HCT116 (cell line): ENCODE measurements around the gene RASL10A. TPM values are rescaled to one million over a fixed set of nuclear protein-coding genes. Genes with fewer than 3 reads are reported as not detected.

Experiments
- ATAC-seq: fragments of 200-7000 bp; cut with Tn5 transposase; 2 replicates; pipeline ENCODE4 v1.9.1; 2020; ENCODE audit warnings: mild to moderate bottlenecking, moderate library complexity
- BruUV-seq: library from RNA; stranded (reverse); fragments of 400-500 nt; replicated peaks from 2 replicates; lab custom pipeline; 2021; lab: Mats Ljungman, UMichigan
- CTCF ChIA-PET: fragments of 300-600 bp; sonication (Branson Sonifier 250); formaldehyde crosslinking; loops from one replicate; lab custom pipeline; 2021; ENCODE audit warnings: antibody characterized with exemption; lab: Charles Lee
- POLR2A ChIA-PET: fragments of 300-600, 350-600 bp; sonication (Branson Sonifier 250); formaldehyde crosslinking; loops from one replicate; lab custom pipeline; 2021; ENCODE audit warnings: antibody characterized with exemption; lab: Charles Lee
- RAD21 ChIA-PET, 2 experiments: fragments of 300-600 bp; sonication (Branson Sonifier 250); formaldehyde crosslinking; loops; one replicate each; lab custom pipeline; 2023; ENCODE audit warnings: low total read pairs in 2 of 2; ENCODE audit not compliant: uncharacterized antibody in 2 of 2, unreplicated experiment in 2 of 2, low non-redundant PET in 1 of 2; lab: Charles Lee
- DNase-seq: peaks from one replicate; pipeline ENCODE4 v3.0.0-alpha.2; 2010; ENCODE audit warnings: low read depth, low spot score
- H2AFZ ChIP-seq: fragments of 200-600 bp; shearing (Covaris generic), sonication (generic); 2 replicates; pipeline ENCODE4 v1.6.1; 2017; ENCODE audit warnings: low read depth, mixed run types, mixed read lengths, antibody characterized with exemption, low read length; ENCODE audit not compliant: poor library complexity, severe bottlenecking
- H3K27ac ChIP-seq: 2 replicates; pipeline ENCODE4 v1.5.1; 2012; ENCODE audit warnings: low read depth, low read length
- H3K27me3 ChIP-seq: fragments of 200-600 bp; sonication (generic); 2 replicates; pipeline ENCODE4 v1.6.1; 2016; ENCODE audit warnings: mixed run types, low read length, mixed read lengths; ENCODE audit not compliant: insufficient read depth
- H3K36me3 ChIP-seq, 2 experiments: fragments of 200-500 bp in 1 of 2; fragments of 200-600 bp in 1 of 2; sonication (Bioruptor generic) in 1 of 2; sonication (generic) in 1 of 2; 2 replicates each; pipeline versions ENCODE4 v1.5.1 to v1.6.1; 2014 to 2016; ENCODE audit warnings: low read length in 2 of 2, inconsistent platforms in 1 of 2, mixed read lengths in 1 of 2, mixed run types in 1 of 2; ENCODE audit not compliant: insufficient read depth in 2 of 2, control insufficient read depth in 1 of 2
- H3K4me1 ChIP-seq, 2 experiments: fragments of 200-600 bp in 1 of 2; sonication (generic) in 1 of 2; 2 replicates each; pipeline versions ENCODE4 v1.5.1 to v1.6.1; 2012 to 2017; ENCODE audit warnings: low read length in 2 of 2, inconsistent platforms in 1 of 2, mild to moderate bottlenecking in 1 of 2, mixed read lengths in 1 of 2, mixed run types in 1 of 2, moderate library complexity in 1 of 2; ENCODE audit not compliant: insufficient read depth in 2 of 2, control insufficient read depth in 1 of 2
- H3K4me2 ChIP-seq: fragments of 200-600 bp; sonication (generic); 2 replicates; pipeline ENCODE4 v1.6.1; 2017; ENCODE audit warnings: mixed run types, low read length, mixed read lengths
- H3K4me3 ChIP-seq, 2 experiments: fragments of 200-600 bp in 1 of 2; sonication (generic) in 1 of 2; replicated peaks in 1 of 2; 2 replicates each; pipeline ENCODE4 v1.5.1; 2011 to 2016; ENCODE audit warnings: low read length in 2 of 2, control low read depth in 1 of 2, low read depth in 1 of 2, mild to moderate bottlenecking in 1 of 2, mixed read lengths in 1 of 2, mixed run types in 1 of 2
- H3K79me2 ChIP-seq: fragments of 200-600 bp; sonication (generic); 2 replicates; pipeline ENCODE4 v1.6.1; 2017; ENCODE audit warnings: mild to moderate bottlenecking, mixed run types, low read length, moderate library complexity, mixed read lengths; ENCODE audit not compliant: insufficient read depth
- H3K9ac ChIP-seq: fragments of 200-600 bp; sonication (generic); 2 replicates; pipeline ENCODE4 v1.6.1; 2016; ENCODE audit warnings: low read length, mixed read lengths
- H3K9me2 ChIP-seq: fragments of 200-600 bp; sonication (generic), shearing (Covaris generic); 2 replicates; pipeline ENCODE4 v1.6.1; 2017; ENCODE audit warnings: mixed run types, mild to moderate bottlenecking, moderate library complexity; ENCODE audit not compliant: insufficient read depth
- H3K9me3 ChIP-seq, 2 experiments: fragments of 200-500 bp in 1 of 2; fragments of 200-600 bp in 1 of 2; sonication (Bioruptor generic) in 1 of 2; sonication (generic) in 1 of 2; 2 replicates each; pipeline ENCODE4 v1.6.1; 2014 to 2017; ENCODE audit warnings: low read length in 2 of 2, mixed read lengths in 2 of 2, inconsistent platforms in 1 of 2, low read depth in 1 of 2, mild to moderate bottlenecking in 1 of 2, mixed run types in 1 of 2, moderate library complexity in 1 of 2; ENCODE audit not compliant: control insufficient read depth in 1 of 2, insufficient read depth in 1 of 2
- H4K20me1 ChIP-seq: fragments of 200-600 bp; sonication (generic), shearing (Covaris generic); 2 replicates; pipeline ENCODE4 v1.6.1; 2017; ENCODE audit warnings: mixed run types, mild to moderate bottlenecking, moderate library complexity; ENCODE audit not compliant: insufficient read depth
- CTCF ChIP-seq, 3 experiments: fragments of 200-600 bp in 1 of 3; sonication (generic) in 1 of 3; IDR thresholded peaks in 2 of 3; conservative IDR thresholded peaks in 1 of 3; 2 replicates each; pipeline ENCODE4 v1.5.1; 2012 to 2017; ENCODE audit warnings: low read depth in 2 of 3, low read length in 2 of 3, antibody characterized with exemption in 1 of 3, borderline replicate concordance in 1 of 3, control low read depth in 1 of 3, mild to moderate bottlenecking in 1 of 3, mixed read lengths in 1 of 3, mixed run types in 1 of 3, moderate library complexity in 1 of 3; ENCODE audit not compliant: insufficient read depth in 1 of 3
- EGR1 ChIP-seq: IDR thresholded peaks from 2 replicates; pipeline ENCODE4 v1.6.1; 2012; ENCODE audit warnings: low read depth
- EZH2 ChIP-seq: fragments of 200-600 bp; sonication (generic); IDR thresholded peaks from 2 replicates; pipeline ENCODE4 v1.6.1; 2017; ENCODE audit warnings: antibody characterized with exemption, mixed run types
- EZH2phosphoT487 ChIP-seq: fragments of 200-600 bp; IDR thresholded peaks from 2 replicates; pipeline ENCODE4 v1.6.1; 2018; ENCODE audit warnings: antibody characterized with exemption, borderline replicate concordance
- JUND ChIP-seq: IDR thresholded peaks from 2 replicates; pipeline ENCODE4 v1.6.1; 2012
- MAX ChIP-seq: IDR thresholded peaks from 2 replicates; pipeline ENCODE4 v1.6.1; 2012
- POLR2AphosphoS5 ChIP-seq: IDR thresholded peaks from 2 replicates; pipeline ENCODE4 v1.6.1; 2011; ENCODE audit warnings: mild to moderate bottlenecking, low read depth, low read length, moderate library complexity
- SRF ChIP-seq: IDR thresholded peaks from 2 replicates; pipeline ENCODE4 v1.6.1; 2012; ENCODE audit warnings: low read depth
- YY1 ChIP-seq: IDR thresholded peaks from 2 replicates; pipeline ENCODE4 v1.6.1; 2011; ENCODE audit warnings: low read length, low read depth, moderate library complexity, mild to moderate bottlenecking; ENCODE audit not compliant: insufficient replicate concordance; ENCODE audit errors: extremely low read depth
- ZBTB33 ChIP-seq: IDR thresholded peaks from 2 replicates; pipeline ENCODE4 v1.6.1; 2011; ENCODE audit warnings: mild to moderate bottlenecking, low read length, moderate library complexity; ENCODE audit not compliant: insufficient replicate concordance; ENCODE audit errors: extremely low read depth
- intact Hi-C: fragments of 100-400 bp; cut with micrococcal nuclease; formaldehyde crosslinking; loops from 2 replicates; pipeline ENCODE4 v1.10.0; 2022
- total RNA-seq: library from RNA; stranded (reverse); gene quantifications from one replicate; pipeline ENCODE4 v1.2.1, GENCODE V29; 2021; ENCODE audit not compliant: unreplicated experiment

The RASL10A gene
- total RNA-seq, 1 experiment from 2014 or later = 0.96 TPM

GRCh38 chr22:29330753-29331152 is 15.3 kb upstream of the RASL10A start:
- peaks cover 0 to 6% of the 10 kb centered on the region in 2 experiments; a peak in 1 of 4 replicates for H3K4me1 ChIP-seq
- no peak overlapping the region for H3K27ac ChIP-seq
- intact Hi-C loops = no loop called here
- no peak overlapping the region for H3K4me3 ChIP-seq
- no peak overlapping the region for H2AFZ ChIP-seq
- no peaks in the 10 kb centered on the region for H3K79me2 ChIP-seq
- ATAC-seq (no peak), DNase-seq (no peak)
- H3K9me2 ChIP-seq = no peaks in the 10 kb centered on the region
- ChIA-PET POLR2A (no interaction called here), RAD21 (no interaction called here)
- H3K9me3 ChIP-seq = no peaks in the 10 kb centered on the region
- no peak overlapping the region for H3K9ac ChIP-seq
- H3K4me2 ChIP-seq = no peak overlapping the region
- H3K27me3 ChIP-seq = no peaks in the 10 kb centered on the region
- peaks cover 0 to 10% of the 10 kb centered on the region in 2 experiments; a peak in 2 of 4 replicates for H3K36me3 ChIP-seq
- BruUV-seq = no TSS peak
- TF ChIP-seq MAX (no peak), POLR2AphosphoS5 (no peak), YY1 (no peak), EGR1 (no peak), SRF (no peak), CTCF (IDR thresholded peaks at IDR 0.05 in 2 of 3, conservative IDR thresholded peaks at IDR 0.05 in 1 of 3; ENCODE audit: borderline replicate concordance in 1 of 3, insufficient read depth in 1 of 3, low read depth in 2 of 3, low read length in 2 of 3) (no peak), ZBTB33 (no peak), EZH2phosphoT487 (no peak), JUND (no peak), EZH2 (no peak)
- TF ChIP-seq, all 23 proteins: peak for 0
- no peaks in the 10 kb centered on the region for H4K20me1 ChIP-seq
- CTCF ChIA-PET = no interaction called here
